IgD-negative memory B cell (primary cell): Measurements from ENCODE around the gene IZUMO1. TPM values are rescaled to one million over a fixed set of nuclear protein-coding genes. Genes with fewer than 3 reads are reported as not detected.

Experiments used
- H3K27ac Mint-ChIP-seq, 3 donors: one replicate each; pipeline ENCODE4 v1.8.0; 2020 to 2022; ENCODE audit warnings: mild to moderate bottlenecking in 3 of 3, mixed read lengths in 3 of 3, moderate library complexity in 1 of 3
- H3K27me3 Mint-ChIP-seq: one replicate; pipeline ENCODE4 v1.8.0; 2021; ENCODE audit warnings: mixed read lengths
- H3K36me3 Mint-ChIP-seq: one replicate; pipeline ENCODE4 v1.8.0; 2020; ENCODE audit warnings: mild to moderate bottlenecking, mixed read lengths
- H3K4me1 Mint-ChIP-seq, 3 donors: one replicate each; pipeline ENCODE4 v1.8.0; 2020 to 2022; ENCODE audit warnings: mixed read lengths in 3 of 3, mild to moderate bottlenecking in 1 of 3
- H3K4me3 Mint-ChIP-seq, 4 donors: one replicate each; pipeline ENCODE4 v1.8.0; 2020 to 2022; ENCODE audit warnings: mild to moderate bottlenecking in 4 of 4, mixed read lengths in 4 of 4, moderate library complexity in 3 of 4
- H3K9me3 Mint-ChIP-seq, 3 donors: one replicate each; pipeline ENCODE4 v1.8.0; 2020 to 2021; ENCODE audit warnings: mixed read lengths in 3 of 3, mild to moderate bottlenecking in 1 of 3
- polyA plus RNA-seq: library from polyadenylated mRNA; unstranded; fragments of 300-500 nt; fragmentation: Illumina TruSeq; gene quantifications from one replicate; pipeline ENCODE4 v1.2.3, GENCODE V29; 2021

The IZUMO1 gene
- polyA plus RNA-seq, 1 donor from 2014 or later: not detected

DNA sequence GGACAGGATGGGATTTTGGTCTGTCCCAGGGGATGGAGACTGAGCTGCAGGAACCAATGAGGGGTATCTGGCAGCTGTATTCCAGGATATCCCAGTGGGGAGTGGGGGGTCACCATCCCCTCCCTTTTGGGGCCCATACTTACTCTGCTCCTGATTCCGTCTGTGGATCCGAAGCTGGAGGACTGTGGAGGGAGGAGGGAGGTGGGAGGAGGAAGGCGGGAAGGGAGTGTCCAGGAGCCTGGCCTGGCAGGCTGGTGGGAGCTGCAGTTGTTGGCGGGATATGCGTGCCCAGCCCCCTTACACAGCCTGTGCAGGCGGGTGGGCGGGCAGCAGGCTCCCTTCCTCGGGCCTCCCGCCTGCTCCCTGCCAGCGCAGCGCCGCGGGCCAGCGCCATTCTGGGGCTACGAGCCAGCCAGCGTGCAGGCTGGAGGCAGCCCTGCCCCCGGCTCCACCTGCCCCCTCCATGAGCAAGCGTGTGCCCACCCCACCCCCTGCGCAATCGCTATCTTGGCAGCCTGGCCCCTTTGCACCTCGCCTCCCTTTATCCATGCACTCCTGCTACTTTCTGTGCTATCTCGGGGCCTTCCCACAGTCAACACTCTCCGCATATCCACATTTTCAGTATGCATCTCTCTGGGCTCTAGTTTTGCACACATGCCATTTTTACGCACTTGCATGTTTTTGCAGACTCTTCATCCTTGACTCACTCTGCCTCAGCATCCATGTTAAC is 30.0 kb downstream of the IZUMO1 start:
- H3K27me3 Mint-ChIP-seq: no peaks in the 10 kb centered on the region
- peaks cover 14 to 21% (median 14%) of the 10 kb centered on the region in 3 donors for H3K4me1 Mint-ChIP-seq
- H3K4me3 Mint-ChIP-seq: peak overlapping the region in 1 of 4 donors; percentile 73
- H3K9me3 Mint-ChIP-seq: no peaks in the 10 kb centered on the region
- H3K27ac Mint-ChIP-seq: peak overlapping the region in 1 of 3 donors; percentile 26
- peaks cover 1% of the 10 kb centered on the region for H3K36me3 Mint-ChIP-seq

DNA sequence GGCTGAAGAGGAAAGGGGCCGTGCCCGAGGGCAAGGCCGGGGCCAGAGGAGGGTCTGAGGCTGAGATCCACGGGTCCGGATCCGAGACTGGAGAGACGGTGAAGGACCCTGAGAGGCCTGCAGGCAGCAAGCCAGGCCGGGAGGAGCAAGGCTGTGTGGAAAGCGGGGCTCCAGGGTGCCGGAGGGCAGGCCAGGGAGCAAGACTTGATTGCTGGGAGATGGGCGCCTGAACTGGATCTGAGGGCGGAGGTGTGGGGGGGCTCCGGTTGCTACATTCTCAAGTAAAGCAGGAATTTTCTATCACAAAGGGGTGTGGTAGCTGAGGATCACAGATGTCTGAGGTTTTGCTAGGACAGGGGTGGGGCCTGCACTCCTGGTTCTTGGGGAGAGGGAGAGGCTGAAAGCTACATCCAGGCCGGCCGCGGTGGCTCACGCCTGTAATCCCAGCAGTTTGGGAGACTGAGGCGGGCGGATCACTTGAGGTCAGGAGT is 31.0 kb downstream of the IZUMO1 start:
- Mint-ChIP-seq H3K4me1 (peaks cover 10 to 18% (median 10%) of the 10 kb centered on the region in 3 donors), H3K27ac (peak overlapping the region in 1 of 3 donors; percentile 53), H3K4me3 (peak overlapping the region in 3 of 4 donors; percentile 60 to 87 (median 84)), H3K9me3 (peaks cover 0 to 2% (median 0%) of the 10 kb centered on the region in 3 donors), H3K36me3 (peaks cover 1% of the 10 kb centered on the region), H3K27me3 (no peaks in the 10 kb centered on the region)

DNA sequence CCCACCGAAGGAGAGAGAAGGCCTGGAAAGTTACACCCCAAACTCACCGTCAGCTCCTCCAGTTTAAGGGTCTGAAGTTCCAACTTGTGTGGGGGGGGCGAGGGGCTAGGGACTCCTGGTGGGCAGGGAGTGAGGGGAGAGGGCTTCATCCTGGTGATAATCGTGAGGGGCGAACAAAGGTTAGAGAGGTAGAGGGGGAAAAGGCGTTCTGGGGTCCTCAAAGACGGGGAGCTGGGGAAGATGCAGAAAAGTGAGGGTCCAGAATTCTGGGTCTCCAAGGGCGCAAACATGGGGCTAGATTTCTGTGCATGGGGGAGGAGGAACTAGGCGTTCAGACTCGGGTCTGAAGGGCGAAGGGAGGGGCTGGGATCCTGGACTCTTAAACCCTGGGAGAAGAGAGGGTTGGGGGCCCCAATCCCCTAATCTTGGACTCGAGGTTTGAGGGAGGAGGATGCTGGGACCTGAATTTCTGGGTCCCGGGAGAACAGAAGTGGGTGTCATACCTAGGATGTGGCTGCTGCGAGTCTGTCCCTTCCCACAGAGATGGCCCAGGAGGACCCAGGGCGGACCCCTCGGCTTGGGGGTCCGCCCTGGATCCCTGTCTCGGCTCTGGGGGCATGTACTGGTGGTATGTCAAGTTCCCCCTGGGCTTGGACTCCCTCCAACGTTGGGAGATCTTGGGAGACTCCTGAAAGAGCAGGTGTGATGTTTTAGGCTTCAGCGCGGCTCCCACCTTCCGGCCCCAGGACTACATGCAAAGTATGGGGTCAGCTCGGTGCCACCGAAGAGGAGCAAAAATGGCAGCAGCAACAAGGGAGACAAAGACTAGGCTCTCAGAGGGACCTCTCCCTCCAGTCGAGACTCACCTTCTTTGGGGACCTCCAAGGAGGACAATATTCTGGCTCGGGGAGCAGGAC is 31.7 kb downstream of the IZUMO1 start:
- H3K36me3 Mint-ChIP-seq: peaks cover 1% of the 10 kb centered on the region
- H3K4me3 Mint-ChIP-seq: peak overlapping the region; percentile 84 to 94 (median 87)
- no peaks in the 10 kb centered on the region for H3K27me3 Mint-ChIP-seq
- peaks cover 0 to 2% (median 0%) of the 10 kb centered on the region in 3 donors for H3K9me3 Mint-ChIP-seq
- H3K27ac Mint-ChIP-seq: peak overlapping the region in 2 of 3 donors; percentile 26 to 53
- H3K4me1 Mint-ChIP-seq: peaks cover 5 to 15% (median 7%) of the 10 kb centered on the region in 3 donors

DNA sequence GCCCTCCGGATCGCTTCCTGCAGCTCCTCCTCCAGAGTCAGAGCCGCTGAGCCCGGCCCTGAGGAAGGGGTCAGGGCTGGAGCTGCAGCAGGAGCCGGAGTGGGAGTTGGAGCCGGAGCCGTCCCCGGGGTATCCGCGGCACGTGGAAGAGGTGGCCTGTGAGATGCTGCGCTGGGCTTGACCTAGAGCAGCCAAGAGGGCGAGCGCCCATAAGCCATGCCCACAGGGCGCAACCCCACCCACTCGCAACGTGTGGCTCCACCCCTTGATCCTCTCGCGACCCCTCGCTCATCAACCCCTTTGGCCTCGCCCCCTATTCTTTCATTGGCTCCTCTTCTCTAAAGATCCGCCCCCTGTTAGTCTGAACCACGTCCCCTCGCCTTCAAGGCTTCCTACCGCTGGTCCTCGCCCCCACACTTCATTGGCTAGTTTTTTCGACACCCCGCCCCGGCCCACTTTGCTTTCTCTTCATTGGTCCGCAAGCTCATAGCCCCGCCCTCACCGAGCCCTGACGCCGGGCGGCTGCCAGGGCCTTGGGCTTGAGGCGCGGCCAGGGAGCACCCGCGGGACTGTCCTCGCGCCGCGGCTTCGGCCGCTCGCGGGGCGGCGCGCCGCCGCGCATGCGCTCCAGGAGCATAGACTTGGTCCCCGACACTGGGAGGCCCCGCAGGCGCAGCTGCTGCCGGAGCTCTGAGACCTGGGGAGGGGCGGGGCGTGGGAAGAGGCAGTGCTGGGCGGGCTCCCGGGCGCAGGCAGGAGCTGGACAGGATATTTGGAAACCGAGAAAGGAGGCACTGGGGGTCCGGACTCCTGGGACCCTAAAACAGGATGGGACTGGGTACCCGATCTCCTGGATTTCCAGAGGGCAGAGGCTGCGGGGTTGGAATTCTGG is 32.6 kb downstream of the IZUMO1 start:
- peak overlapping the region; percentile 26 to 88 (median 28) for H3K27ac Mint-ChIP-seq
- H3K27me3 Mint-ChIP-seq: no peaks in the 10 kb centered on the region
- H3K4me3 Mint-ChIP-seq: peak overlapping the region; percentile 81 to 94 (median 87)
- peaks cover 0 to 2% (median 0%) of the 10 kb centered on the region in 3 donors for H3K9me3 Mint-ChIP-seq
- H3K4me1 Mint-ChIP-seq: peaks cover 5 to 15% (median 7%) of the 10 kb centered on the region in 3 donors
- H3K36me3 Mint-ChIP-seq: no peaks in the 10 kb centered on the region

DNA sequence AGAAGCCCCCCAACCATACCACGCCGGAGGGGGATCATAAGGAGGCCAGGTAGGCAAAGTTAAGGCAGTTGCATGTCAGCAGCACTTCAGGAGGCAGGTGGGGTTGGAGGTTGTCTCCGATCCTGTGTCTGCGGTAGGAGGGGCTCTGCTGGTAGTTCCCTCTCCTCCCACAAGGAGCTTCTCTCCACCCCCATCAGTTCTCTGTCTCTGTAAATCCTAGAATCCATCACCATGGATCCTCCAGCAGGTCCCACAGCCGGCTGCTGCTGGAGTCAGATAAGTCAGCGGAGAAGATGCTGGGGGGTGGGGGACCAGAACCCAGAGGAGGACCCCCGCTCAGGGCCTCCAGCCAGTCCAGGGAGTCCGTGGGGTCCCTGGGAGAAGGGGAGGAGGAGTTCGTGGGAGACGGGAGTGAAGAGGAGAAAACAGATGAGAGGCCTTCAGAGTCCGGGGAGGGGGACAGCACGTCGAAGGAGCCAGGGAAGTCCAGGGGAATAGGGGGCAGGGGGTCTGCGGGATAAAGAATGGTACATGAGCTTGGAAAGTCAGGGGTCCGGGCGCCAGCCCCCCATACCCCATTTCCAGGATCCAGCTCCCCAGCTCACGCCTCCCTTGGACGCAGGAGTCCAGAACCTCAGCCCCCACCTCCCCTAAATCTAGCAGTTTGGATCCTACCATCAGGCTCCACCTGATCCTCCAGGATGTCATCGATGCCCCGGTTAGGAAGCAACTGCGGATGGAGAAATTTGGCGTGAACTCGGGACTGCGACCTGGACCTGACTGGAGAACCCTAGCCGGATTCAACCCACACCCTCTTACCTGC is 33.5 kb downstream of the IZUMO1 start:
- Mint-ChIP-seq H3K9me3 (peaks cover 0 to 2% (median 0%) of the 10 kb centered on the region in 3 donors), H3K4me3 (peak overlapping the region; percentile 81 to 94 (median 87)), H3K27me3 (no peaks in the 10 kb centered on the region), H3K36me3 (peaks cover 1% of the 10 kb centered on the region), H3K4me1 (peaks cover 4 to 15% (median 5%) of the 10 kb centered on the region in 3 donors), H3K27ac (no peak overlapping the region)

DNA sequence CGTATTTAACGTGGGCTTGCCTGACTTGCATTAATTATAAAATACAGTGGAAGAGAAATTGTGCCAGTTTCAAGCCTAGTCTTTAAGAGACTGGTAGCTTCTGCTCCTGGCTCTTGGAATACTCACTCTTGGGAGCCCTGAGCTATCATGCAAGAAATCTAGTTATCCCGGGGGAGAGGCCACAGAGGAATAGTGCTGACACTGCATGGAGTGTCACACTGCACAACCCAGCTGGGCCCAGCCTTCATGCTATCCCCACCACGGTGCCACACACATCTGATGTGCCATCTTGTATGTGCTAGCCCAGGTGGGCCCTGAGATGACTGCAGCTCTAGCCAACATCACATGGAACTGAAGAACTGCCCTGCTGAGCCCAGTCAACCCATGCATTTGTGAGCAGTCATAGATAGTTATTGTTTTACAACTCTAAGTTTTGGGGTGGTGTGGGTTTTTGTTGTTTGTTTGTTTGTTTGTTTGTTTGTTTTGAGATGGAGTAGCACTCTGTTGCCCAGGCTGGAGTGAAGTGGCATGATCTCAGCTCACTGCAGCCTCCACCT is 35.5 kb downstream of the IZUMO1 start:
- Mint-ChIP-seq H3K36me3 (peaks cover 2% of the 10 kb centered on the region), H3K4me3 (peak overlapping the region in 2 of 4 donors; percentile 45 to 69), H3K4me1 (peaks cover 4 to 15% (median 5%) of the 10 kb centered on the region in 3 donors), H3K9me3 (peaks cover 0 to 2% (median 0%) of the 10 kb centered on the region in 3 donors), H3K27me3 (no peaks in the 10 kb centered on the region), H3K27ac (no peak overlapping the region)

DNA sequence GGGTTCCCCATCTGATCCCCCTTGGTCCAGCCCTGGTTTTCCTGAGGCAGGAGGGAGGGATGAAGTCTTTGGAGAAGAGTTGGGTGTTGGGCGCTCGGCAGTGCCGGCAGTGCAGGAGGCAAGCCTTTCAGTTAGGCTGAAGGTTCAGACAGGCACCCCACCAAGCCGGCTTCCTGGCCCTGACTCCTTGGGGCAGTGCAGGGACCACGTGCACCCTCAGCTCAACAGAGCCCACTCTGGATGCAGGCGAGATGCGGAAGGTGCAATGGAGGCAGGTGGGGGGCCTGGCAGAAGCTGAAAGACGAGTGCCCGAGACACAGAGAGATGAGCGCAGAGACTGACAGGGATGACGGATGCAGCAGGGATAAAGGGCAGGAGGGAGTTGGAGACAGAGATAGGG is 38.2 kb downstream of the IZUMO1 start:
- Mint-ChIP-seq H3K36me3 (peaks cover 2% of the 10 kb centered on the region), H3K27me3 (no peaks in the 10 kb centered on the region), H3K4me3 (no peak overlapping the region)

DNA sequence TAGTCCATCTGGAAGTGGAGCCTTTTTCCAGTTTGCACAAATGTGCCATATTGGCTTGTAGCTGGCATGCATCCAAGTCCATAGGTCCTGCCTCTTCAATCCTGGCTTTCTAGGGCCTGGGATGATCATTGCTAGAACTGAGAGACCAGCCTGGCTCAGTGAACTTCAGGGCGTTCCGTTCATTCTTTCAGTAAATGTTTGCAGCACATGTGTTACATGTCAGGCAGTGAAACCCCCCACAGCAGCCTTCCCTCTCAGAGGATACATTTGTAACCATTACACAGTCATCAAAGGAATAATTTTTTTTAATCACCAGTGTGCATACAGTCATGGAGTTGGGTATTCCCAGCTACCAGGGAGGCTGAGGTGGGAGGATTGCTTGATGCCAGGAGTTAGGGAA is 41.3 kb downstream of the IZUMO1 start:
- no peaks in the 10 kb centered on the region for H3K4me1 Mint-ChIP-seq
- H3K27ac Mint-ChIP-seq: no peak overlapping the region
- peaks cover 4% of the 10 kb centered on the region for H3K36me3 Mint-ChIP-seq
- peaks cover 2% of the 10 kb centered on the region for H3K27me3 Mint-ChIP-seq
- no peaks in the 10 kb centered on the region for H3K9me3 Mint-ChIP-seq
- no peak overlapping the region for H3K4me3 Mint-ChIP-seq

More for the DNA sequence above, 38.2 kb downstream of the IZUMO1 start:
- peaks cover 0 to 2% (median 0%) of the 10 kb centered on the region in 3 donors for H3K9me3 Mint-ChIP-seq
- H3K4me1 Mint-ChIP-seq: peaks cover 0 to 5% (median 0%) of the 10 kb centered on the region in 3 donors
- H3K27ac Mint-ChIP-seq: peak overlapping the region in 1 of 3 donors; percentile 68

DNA sequence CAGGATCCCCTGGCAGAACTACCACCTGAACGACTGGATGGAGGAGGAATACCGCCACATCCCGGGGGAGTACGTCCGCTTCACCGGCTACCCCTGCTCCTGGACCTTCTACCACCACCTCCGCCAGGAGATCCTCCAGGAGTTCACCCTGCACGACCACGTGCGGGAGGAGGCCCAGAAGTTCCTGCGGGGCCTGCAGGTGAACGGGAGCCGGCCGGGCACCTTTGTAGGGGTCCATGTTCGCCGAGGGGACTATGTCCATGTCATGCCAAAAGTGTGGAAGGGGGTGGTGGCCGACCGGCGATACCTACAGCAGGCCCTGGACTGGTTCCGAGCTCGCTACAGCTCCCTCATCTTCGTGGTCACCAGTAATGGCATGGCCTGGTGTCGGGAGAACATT is 43.4 kb downstream of the IZUMO1 start:
- Mint-ChIP-seq H3K4me1 (no peaks in the 10 kb centered on the region), H3K9me3 (no peaks in the 10 kb centered on the region), H3K36me3 (peaks cover 6% of the 10 kb centered on the region), H3K27ac (no peak overlapping the region), H3K4me3 (no peak overlapping the region), H3K27me3 (peaks cover 5% of the 10 kb centered on the region)

DNA sequence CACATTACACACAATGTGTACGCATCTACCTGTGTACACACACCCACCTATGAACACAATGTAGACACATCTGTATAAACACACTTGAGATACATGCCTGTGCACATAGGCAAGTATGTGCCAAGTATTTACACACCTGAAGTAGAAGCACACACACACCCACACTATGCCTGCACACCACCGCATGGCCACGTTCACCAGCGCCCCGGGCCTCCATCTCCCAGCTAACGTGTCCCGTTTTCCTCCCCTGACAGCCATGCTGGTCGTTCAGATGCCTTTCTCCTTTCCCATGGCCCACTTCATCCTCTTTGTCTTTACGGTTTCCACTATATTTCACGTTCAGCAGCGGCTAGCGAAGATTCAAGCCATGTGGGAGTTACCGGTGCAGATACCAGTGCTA is 44.0 kb downstream of the IZUMO1 start:
- Mint-ChIP-seq H3K4me1 (no peaks in the 10 kb centered on the region), H3K36me3 (peaks cover 4% of the 10 kb centered on the region), H3K27me3 (peaks cover 7% of the 10 kb centered on the region), H3K9me3 (no peaks in the 10 kb centered on the region), H3K4me3 (no peak overlapping the region), H3K27ac (no peak overlapping the region)

DNA sequence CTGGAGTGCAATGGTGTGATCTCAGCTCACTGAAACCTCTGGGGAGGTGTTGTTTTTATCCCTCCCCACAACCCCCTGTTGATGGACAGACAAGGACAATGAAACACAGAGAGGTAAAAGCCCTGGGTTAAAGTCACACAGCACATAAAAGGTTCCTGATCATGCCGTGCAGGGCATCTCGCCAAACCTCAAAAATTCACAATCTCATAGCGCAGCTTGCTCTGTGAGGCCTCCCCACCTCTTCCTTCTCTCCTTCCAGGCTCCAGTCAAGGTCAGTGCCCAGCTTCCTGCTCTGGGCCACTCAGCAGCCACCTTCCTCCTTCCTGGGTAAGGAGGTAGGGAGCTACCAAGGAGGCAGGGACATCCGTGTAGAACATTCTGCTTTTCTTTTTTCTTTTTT is 48.7 kb downstream of the IZUMO1 start:
- Mint-ChIP-seq H3K4me3 (no peak overlapping the region), H3K27me3 (peaks cover 20% of the 10 kb centered on the region), H3K27ac (no peak overlapping the region)

DNA sequence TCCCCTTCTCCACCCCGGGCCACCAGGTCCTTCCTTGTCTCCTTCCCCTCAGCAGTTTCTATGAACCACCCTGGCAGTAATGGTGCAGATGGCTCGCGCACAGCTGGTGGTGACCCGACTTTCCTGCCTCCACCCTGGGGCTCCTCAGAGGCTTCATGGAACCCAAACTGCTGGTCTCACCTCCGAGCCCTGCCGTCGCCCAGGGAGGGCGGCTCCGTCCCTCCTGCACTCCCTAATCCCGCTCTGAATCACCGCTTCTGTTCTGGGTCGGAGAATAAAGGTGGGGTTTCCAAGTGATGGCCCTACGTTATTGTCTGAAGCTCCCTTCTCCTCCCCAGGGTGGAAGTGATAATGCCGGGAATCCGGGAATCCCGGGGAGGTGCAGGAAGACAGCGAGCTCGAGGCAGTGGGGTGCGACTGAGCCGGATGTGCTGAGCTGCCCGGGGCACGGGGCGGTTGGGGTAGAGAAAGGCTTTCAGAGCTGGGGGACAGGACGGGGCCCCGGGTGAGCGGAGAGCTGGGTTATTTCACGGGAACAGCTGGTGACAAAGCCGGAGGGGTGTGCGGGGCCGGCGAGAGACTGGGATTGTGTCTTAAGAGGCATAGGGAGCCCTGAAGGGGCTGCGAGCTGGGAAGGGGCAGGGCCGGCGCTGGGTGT is 50.2 kb downstream of the IZUMO1 start:
- Mint-ChIP-seq H3K4me1 (peaks cover 0 to 5% (median 3%) of the 10 kb centered on the region in 3 donors), H3K27me3 (peaks cover 20% of the 10 kb centered on the region), H3K9me3 (no peaks in the 10 kb centered on the region), H3K4me3 (peak overlapping the region in 3 of 4 donors; percentile 37 to 54 (median 51)), H3K36me3 (peaks cover 2% of the 10 kb centered on the region), H3K27ac (peak overlapping the region in 1 of 3 donors; percentile 35)

More for the DNA sequence above, 48.7 kb downstream of the IZUMO1 start:
- H3K4me1 Mint-ChIP-seq: peaks cover 0 to 5% (median 3%) of the 10 kb centered on the region in 3 donors
- no peaks in the 10 kb centered on the region for H3K9me3 Mint-ChIP-seq
- H3K36me3 Mint-ChIP-seq: peaks cover 4% of the 10 kb centered on the region
